HK-2 (cell line): Measurements from ENCODE around the gene KLK11.

Source experiments
- DNase-seq: peaks from one replicate; pipeline ENCODE4 v3.0.0-alpha.2; 2018; ENCODE audit not compliant: unreplicated experiment

The KLK11 gene

DNA sequence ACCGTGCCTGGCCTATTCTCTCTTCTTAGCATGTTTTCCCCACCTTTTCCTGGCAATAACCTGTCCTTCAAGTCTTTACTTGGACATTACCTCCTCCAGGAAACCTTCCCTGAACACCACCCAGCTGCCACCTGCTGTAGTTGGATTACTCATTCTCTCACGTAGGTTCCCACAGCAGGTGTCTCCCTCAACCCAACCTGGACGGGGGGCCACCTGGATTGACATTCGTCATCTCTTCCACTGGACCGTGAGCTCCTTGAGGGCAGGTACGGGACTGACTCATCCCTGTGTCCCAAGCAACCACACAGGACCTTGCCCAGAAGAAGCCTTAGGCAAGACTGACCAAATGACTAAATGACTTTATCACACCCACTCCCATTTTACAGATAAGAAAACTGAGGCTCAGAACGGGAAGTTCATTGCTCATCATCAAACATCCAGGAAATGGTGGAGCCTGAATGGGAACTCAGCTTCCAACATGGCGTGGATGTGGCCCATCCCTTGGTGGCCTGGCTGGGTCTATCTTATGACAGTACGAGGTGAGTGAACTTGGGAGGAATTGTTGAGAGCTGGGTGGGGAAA, 53.5 kb downstream of the KLK11 start:
- DNase-seq = no peak
